HK-2 (cell line): ENCODE results near the gene MAP3K20.

Experiments
- DNase-seq: peaks from one replicate; pipeline ENCODE4 v3.0.0-alpha.2; 2018; ENCODE audit not compliant: unreplicated experiment

MAP3K20 gene

DNA sequence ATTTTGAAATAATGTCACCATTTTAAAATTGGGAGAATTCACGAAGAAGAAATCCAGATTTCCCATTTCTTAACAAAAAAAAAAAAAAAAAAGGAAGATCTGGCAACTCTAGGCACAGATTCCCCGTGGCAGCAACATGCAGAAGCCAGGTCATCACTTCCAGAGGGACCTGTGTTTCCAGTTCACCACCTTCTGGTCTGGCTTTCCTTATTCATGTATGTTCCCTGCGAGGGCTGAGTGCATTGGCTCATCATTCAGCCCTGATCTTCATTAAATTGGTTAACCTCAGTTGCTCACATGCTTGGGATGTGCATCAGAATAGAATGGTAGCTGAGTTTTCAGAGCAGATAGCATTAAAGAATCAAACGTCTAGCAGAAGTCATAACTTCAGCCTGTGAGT, 25.0 kb upstream of the MAP3K20 start:
- DNase-seq, result no peak

DNA sequence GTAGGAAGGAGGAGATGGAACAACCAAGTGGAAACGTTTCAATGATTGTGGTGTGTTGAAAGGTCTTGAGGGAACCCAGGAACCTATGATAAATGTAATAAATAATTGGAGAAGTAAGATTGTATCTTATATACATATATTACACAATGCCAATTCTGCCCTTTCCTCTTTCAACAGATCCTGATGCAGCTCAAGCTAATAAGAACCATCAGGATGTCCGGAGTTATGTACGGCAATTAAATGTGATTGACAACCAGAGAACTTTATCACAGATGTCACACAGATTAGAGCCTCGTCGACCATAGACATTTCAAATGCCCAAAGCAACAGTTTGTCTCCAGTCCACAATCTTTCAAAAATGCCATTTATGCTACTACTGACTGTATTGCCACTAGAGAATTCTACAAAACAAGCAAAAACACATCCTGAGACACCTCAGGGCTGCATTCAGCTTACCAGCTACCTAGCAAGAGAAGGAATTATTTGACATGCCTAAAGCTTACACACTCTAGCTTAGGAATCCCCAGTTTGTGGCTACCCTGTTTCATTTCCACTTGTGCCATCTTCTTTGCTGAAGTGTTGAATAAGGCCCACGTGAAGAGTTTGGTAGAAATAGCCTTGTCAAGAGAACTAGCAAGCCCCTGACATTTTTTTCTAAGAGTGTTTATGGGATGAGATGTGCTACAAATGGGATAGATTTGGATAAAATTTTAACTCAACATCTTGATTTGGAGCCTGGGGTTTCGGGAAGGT, 24.0 kb upstream of the MAP3K20 start:
- no peak for DNase-seq

DNA sequence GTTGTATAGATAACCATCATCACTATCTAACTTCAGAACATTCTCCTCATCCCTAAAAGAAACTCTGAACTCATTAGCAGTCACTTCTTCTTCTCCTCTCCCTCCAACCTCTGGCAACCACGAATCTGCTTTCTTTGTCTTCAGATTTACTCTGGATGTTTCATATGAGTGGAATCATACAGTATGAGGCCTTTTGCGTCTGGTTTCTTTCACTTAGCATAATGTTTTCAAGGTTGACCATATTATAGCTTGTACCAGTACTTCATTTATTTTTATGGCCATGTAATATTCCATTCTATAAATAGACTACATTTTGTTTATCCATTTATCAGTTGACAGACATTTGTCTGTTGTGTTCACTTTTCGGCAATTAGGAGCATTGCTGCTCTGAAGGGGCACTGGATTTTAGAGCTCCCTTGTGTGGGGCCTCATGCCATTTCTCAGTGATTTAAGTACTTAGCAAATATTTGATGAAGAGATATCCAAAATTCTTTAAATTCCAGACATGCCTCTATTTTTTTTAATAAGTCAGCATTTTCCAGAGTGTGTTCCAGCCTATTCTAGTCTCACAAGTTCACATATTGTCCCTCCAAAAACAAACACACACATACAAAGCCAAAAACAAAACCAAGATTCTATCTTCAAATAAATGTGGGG, 22.5 kb upstream of the MAP3K20 start:
- no peak for DNase-seq

DNA sequence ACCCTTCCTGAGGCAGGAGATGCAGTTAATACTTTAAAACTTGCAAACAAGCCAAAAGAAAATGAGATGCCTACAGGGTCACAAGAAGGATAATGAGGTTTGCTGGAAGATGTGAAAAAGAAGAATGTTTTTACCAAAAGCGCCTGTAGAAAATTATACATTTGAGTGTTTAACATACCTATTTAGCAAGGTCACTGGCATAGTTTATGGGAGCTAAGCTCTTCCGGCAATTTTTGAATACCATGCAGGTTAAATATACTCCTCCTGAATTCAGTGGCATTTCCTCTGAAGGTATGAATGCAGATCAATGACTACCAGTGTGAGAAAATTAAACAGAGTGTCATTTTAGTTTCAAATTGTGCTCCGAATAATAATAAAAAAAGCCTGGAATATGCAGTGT, 21.2 kb upstream of the MAP3K20 start:
- no peak for DNase-seq

DNA sequence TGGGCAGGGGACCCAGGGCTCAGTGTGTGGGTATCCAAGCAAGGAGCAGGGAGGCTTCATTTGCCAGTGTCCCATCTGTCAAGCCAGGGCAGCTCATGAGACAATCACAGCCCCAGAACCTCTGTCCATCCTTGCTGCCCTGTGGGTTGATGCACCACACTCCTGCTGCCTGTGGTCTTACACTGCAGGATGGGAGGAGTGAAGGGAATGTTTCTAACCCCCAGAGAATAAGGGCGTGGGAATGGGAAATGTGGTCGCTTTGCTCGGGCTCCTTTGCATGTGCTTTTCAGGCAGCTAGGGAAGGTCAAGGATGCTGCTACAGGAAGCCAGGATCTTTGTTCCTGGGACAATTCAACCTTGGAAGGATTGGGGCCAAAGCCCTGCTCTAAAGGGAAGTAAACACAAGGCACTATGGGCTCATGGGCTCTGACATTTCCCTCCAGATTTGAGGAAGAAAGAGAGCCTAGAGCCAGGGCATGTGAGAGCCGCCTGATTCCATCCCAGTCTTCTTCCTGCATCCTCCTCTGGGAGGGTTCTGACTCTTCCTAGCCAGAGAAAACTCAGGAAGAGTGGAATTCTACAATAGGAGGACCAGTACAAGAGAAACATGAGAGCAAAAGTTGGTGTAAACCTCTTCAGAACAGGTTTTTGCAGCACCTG, 18.8 kb upstream of the MAP3K20 start:
- no peak for DNase-seq

DNA sequence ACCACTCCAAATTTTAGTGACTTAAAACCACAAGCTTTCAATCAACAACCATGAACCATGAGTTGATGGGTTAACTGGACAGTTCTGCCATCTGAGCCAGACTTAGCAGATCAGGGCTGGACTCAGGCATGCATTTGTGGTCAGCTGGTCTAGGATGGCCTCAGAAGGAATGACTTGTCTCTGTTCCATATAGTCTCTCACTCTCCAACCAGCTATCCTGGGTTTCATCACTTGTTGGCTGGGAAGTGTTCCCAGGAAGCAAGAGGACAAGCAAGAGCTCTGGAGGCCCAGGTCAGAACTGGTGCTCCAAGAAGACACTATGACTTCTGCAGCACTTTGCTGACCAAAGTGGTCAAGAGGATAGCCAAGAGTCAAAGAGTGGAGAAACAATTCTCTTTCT, 17.5 kb upstream of the MAP3K20 start:
- no peak for DNase-seq

DNA sequence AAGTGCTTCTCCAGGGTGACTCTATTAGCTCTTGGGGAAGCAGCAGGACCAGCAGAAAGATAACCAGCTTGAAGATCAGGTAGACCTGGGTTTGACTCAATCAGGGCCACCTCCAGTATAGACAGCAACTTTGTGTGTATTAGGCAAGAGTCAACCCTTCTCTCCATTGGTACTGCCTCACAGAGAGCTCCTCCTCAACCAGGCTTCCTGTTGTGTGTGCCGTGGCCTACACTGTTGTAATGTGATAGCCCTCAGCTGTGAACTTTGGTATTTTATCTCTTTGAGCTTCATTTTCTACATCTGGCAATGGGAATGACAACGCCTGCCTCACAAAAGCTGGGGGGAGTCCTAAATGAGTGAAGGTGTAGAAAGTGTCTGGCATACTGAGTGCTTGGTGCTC, 17.0 kb upstream of the MAP3K20 start:
- no peak for DNase-seq

DNA sequence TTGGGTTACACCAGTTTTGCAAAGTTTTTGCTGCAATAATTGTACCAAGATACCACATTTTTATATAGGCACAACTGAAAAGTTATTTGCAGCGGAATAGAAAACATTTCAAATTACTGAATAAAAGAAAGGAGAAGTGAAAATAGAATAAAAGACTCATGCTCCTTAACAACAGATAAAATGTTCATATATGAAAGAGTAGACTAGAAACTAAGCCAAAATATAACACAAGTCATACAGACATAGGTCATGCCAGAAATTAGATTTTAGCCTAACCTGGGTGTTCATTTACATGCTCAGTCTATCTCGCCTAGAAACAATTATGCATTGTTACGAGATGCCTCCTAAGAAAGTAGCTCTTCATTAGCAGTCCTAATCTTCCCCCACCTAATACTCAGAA, 16.4 kb upstream of the MAP3K20 start:
- DNase-seq, result no peak

DNA sequence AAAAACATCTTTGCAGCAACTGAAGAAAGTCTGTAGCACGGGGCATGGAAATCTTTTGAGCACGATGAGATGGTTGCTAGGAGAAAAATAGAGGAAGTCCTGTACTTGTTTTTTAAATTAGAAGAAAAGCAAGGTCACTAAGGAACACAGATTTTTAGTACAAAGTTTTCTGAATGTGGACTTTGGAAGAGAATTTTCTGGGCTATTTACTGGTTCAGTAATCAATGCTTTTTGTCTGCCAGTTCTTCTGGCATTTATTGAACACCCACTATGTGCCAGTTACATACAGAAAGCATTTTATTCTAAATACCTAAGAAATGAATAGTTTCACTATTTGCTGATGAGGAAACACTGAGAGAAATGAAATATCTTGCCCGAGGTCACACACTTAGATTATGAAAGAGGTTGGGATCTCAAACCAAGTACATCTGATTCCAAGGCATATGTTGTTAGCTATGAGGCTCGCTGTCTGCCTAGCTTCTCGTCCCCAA, 15.6 kb upstream of the MAP3K20 start:
- no peak for DNase-seq

DNA sequence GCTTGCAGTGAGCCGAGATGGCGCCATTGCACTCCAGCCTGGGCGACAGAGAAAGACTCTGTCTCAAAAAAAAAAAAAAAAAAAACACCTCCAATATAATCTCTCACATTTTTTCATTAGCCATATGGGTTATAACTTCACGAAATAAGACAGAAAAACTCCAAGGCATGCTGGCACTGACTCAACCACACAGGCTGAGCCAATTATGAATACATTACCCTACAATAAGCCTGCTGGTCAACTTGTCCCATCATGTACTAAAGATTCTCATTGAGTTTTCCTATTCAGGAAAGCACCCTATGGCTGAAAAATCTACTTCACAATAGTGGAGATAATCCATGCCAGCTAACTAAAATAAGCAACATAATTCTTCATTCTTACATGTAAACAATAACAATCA, 12.8 kb upstream of the MAP3K20 start:
- DNase-seq, result no peak

DNA sequence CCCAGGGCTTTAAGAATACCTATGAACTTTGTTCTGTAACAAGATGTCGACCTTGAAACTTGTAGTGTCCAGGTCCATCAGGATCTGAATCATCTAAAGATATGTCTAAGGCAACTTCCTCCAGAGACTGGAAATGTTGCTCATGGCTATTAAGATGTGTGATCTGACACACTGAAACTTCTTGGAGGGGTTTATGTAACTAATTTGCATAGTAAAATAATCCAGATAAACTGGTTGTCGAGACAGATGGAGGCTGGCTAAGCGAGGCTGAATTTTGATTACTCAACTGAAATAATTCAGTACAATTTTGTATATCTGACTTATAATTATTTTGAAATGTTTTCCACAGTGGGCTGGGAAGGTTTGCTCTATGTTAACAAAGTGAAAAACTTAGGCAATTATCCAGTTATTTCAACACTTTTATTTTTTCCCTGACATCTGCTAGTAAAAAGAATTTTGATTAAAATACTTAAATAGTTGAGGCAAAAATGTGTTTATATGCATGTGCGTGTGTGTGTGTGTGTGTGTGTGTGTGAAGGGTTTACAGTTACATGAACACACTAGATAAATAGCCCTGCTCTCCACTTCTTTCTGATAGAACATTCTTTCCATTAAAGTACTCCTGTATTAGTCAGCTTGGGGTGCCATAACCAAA, 11.4 kb upstream of the MAP3K20 start:
- DNase-seq, result no peak

DNA sequence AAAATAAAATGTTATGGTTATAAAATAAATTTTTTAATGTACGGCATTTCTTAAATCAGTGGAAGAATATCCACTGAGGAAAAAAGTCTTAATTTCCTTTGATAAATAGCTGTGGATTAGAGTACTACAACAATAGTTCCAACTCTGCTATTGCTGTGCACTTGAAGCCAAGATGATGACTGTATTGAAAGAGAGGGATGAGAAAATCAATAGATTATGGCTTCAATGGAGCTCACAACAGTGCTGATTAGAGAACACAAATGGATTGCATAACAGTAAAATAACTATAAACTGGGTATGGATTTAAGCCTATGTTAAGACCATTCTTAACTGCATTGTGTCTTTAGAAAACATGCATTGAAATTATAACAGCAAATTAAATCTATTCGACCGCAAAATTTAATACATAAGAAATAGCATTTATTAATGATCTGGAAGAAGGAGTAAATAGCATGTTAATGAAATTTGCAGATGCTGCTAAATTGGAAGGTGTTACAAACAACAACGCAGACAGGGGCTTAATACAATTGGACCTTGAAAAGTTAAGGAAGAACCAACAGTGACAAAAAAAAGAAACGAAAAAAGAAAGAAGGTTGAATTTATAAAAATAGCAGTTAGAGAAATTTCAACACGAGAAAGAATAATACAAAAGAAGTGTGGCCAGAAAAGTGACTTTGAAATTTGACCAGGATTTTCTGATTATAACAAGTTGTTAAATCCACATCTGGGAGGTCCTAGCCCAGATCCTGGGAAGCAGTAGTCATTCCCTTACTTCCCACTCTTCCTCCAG, 8.6 kb upstream of the MAP3K20 start:
- DNase-seq, result no peak

DNA sequence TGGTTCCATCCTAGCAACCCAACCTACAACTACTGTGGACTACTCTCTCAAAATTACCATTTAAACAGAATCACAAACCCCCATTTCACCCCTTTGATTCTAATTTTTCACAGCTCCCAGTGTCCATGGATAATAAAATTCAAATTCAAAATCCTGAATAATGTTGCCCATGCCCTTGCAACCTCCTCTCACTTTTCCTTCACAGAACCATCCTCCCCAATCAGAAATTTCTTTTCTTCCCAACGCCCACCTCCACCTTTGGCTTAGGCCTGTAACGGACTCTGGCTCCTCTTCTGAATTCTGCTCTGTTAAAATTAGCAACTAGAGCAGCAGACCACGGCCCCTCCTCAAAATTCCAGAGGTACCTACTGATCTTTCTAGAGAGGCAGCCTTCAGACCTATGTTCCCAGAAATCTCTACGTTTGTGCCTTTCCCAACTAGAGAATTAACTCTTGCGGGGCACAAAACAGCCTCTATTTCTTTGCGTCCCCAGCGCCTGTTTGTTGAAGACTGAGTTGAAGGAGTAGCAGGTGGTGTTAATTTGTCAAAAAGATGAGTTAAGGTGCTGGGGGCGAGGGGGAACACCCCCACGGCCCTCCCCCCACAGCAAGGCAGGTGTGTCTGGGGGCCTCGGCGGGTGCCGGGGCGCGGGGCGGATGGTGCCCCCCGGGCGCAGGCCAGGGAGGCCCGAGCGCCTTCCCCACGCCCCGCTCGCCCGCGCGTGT, 428 bp upstream of the MAP3K20 start:
- no peak for DNase-seq

DNA sequence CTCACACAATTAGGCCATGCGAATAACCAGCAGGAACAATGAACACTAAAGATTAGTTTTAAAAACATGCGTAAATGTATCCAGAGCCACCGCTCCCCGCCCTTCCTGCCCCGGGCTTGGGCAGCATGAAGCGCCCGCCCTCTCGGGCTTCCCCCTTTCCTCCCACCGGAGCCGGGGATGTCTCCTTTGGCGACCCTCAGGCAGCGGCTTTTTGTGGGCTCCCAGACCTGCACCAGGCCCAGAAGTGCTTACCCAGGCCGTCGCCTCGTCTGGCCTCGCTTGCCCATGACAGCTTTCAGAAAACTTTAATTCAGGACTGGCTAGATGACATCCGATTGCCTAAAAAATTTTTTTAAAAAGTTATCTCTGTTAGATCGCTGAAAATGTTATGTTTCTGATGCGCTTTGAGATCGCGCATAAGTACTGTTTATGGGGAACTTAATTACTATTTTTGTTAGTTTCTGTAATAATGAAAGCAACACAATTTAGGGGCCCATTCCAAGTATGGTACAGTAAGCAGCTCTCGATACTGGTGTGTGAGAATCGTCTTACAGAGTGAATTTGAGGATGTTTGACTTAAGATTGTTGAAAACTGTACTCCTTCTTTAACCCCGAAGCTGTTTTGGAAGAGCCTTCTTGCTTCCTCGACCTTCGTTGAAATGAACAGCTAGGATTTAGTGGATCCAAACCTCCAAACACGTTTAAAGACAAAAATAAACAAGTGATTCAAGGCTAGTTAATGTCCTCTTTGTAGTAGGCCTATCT, 1.1 kb downstream of the MAP3K20 start:
- DNase-seq, result peak; percentile 50

DNA sequence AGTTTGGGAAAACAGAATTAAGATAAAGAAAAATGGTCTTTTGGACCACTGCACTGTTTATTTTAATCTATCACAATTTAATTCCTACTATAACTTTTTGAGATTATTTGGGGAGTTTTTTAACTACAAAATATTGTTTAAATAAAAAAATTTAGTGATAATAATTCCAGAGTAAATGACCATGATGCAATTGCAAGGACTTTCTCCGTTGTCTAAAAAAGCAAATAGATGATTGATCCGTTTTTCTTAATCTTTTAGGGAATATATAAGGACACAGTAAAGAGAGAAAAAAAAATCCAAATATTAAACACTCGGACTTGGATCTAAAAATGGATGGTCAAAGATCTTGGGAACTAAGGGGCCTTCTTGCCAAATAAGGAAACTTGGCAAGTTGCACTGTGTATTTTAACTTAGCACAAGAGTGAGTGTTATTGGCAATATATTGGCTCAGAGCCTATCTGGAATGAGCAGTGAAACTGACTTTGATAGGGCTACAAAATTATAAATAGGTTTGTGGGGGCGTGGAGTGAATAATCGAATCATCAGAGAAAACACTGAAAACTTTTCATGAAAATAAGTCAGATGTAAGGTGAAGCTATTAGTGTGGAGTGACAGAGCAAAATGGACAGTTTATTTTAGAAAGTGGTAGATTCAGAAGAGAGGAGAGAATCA, 2.0 kb downstream of the MAP3K20 start:
- DNase-seq, result no peak

DNA sequence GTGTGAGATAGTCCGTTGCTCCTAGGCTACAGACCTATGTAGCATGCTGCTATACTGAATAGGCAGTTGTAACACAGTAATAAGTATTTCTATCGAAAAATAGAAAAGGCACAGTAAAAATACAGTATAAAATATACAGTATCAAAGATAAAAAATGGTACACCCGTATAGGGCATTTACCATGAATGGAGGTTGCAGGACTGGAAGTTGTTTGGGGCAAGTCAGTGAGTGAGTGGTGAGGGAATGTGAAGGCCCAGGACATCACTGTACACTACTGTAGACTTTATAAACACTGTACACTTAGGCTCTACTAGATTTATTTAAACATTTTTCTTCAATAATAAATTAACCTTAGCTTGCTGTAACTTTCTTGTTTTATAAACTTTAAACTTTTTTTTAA, 3.5 kb downstream of the MAP3K20 start:
- no peak for DNase-seq

DNA sequence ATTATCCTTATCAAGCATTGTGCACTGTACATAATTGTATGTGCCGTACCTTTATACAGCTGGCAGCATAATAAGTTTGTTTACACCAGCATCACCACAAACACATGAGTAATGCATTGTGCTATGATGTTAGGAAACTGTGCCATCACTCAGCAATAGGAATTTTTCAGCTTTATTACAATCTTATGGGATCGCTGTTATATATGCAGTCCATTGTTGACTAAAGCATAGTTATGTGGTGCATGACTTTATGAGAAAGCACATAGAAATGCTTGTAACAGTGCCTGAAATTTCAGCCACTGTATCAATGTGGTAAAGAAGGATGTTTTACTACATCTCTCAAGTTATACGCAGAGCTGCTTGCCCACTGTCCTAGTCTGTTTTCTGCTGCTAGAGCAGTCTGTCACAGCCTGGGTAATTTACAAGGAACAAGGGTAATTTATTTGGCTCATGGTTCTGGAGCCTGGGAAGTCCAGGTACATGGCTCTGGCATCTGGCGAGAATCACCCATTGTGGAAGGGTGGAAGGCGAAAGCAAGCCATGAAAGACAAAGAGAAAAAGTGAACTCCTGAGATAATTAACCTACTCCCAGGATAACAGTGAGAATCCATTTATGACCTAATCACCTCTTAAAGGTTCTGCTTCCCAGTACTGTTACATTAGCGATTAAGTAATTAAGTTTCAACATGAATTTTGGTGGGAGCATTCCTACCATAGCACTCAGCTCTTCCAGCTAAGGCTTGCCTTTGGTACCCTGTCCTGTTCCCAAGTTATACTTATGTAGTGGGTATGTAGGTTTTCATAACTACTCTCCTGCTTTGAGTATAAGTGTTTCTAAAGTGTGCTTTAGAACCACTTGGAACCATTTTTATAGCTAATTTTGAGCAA, 4.6 kb downstream of the MAP3K20 start:
- no peak for DNase-seq

DNA sequence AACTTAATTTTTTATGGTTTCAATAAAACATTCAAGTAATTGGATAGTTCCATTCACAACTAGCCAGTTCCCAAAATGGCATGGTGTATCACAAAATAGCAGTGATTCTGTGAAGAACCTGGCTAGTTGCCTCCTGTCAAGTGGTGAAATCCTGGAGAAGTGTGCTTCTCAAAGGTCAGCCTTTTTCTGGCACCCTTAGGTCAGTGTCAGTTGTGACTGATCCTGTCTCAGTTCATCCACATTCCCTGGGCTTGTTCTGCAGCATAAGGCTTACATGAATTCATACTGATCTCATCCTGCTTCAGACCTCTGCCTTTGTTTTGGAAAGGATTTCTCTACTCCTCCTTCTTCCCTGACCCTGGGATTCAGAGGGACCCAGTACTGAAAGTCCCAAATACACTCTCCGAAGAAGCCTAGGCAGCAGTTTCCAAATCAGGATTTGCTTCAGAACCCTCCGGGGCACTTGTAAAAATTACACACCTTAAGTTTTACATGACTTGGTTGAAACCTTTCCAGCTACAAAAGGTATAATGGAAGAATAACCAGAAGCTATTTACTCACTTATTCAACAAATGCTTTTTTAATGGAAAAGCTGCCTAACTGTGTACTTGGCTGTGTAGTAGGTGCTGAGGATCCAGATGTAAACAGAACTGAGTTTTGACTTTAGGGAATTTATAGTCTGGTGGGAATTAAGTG, 11.0 kb downstream of the MAP3K20 start:
- DNase-seq, result no peak
